Body of pancreas (tissue), 4 donors: ENCODE results near the gene SLC39A8. TPM values are rescaled to one million over a fixed set of nuclear protein-coding genes. Genes with fewer than 3 reads are reported as not detected.

ENCODE experiments used
- ATAC-seq: fragments of 150-250 bp; one replicate; pipeline ENCODE4 v1.9.1; 2016
- DNase-seq, 4 donors: peaks; one replicate each; pipeline ENCODE4 v3.0.0-alpha.2; 2019
- H3K27ac ChIP-seq, 4 donors: fragments of 200-600 bp; sonication (generic); 1 replicate in 3 of 4; 2 replicates in 1 of 4; pipeline versions ENCODE4 v1.5.1 to v1.6.1; 2016 to 2019; ENCODE audit warnings: mild to moderate bottlenecking in 1 of 4, mixed read lengths in 1 of 4, moderate library complexity in 1 of 4
- H3K27me3 ChIP-seq, 2 donors: fragments of 200-600 bp; sonication (generic); one replicate each; pipeline ENCODE4 v1.6.0; 2016; ENCODE audit warnings: mild to moderate bottlenecking in 1 of 2
- H3K36me3 ChIP-seq, 2 donors: fragments of 200-600 bp; sonication (generic); replicated peaks in 1 of 2; 2 replicates each; pipeline ENCODE4 v1.5.1; 2016; ENCODE audit warnings: low read depth in 2 of 2; ENCODE audit not compliant: insufficient read depth in 1 of 2
- H3K4me1 ChIP-seq: fragments of 200-600 bp; sonication (generic); one replicate; pipeline ENCODE4 v1.6.0; 2016
- H3K4me3 ChIP-seq, 2 donors: fragments of 200-600 bp; sonication (generic); 1 replicate in 1 of 2; 2 replicates in 1 of 2; pipeline ENCODE4 v1.5.1; 2016 to 2019
- H3K9me3 ChIP-seq, 3 donors: fragments of 200-600 bp; sonication (generic); 1 replicate in 2 of 3; 2 replicates in 1 of 3; pipeline ENCODE4 v1.5.1; 2016
- CTCF ChIP-seq, 7 experiments: fragments of 450-650 bp in 4 of 7; fragments of 200-600 bp in 3 of 7; sonication (generic) in 3 of 7; IDR thresholded peaks; one replicate each; pipeline ENCODE4 v1.5.1; 2016 to 2019; ENCODE audit warnings: antibody characterized with exemption in 7 of 7
- POLR2A ChIP-seq, 3 donors: fragments of 450-650 bp; IDR thresholded peaks; one replicate each; pipeline ENCODE4 v1.6.1; 2016; ENCODE audit warnings: antibody characterized with exemption in 3 of 3, mild to moderate bottlenecking in 2 of 3
- WGBS, 2 donors: methylation state at CpG; one replicate each; pipeline ENCODE4 v1.1.5; 2017; 5-methylcytosine and 5-hydroxymethylcytosine counted together
- intact Hi-C: fragments of 100-400 bp; cut with DNase I; formaldehyde crosslinking; loops from one replicate; pipeline ENCODE4 v1.15.1; 2023
- small RNA-seq: library from RNA; depleted of rRNA; stranded (forward); fragments of <200 nt; gene quantifications from one replicate; pipeline ENCODE3, GENCODE V24; 2016
- total RNA-seq, 2 donors: library from RNA; depleted of rRNA; stranded (reverse); fragments of >200 nt; gene quantifications; one replicate each; pipeline ENCODE4 v1.1.0, GENCODE V29; 2016

SLC39A8 gene
- total RNA-seq, 2 donors from 2014 or later, result 35.6 to 56.0 TPM

- no peaks in the 10 kb centered on the region for H3K27me3 ChIP-seq
- TF ChIP-seq POLR2A (IDR thresholded peaks at IDR 0.05), result no peak
- no peak for TF ChIP-seq CTCF (IDR thresholded peaks at IDR 0.05)
- H3K27ac ChIP-seq, result no peak overlapping the region
- 30 to 45% methylated on average over 3 of the region's 3 CpGs for WGBS, 2 donors
- H3K4me3 ChIP-seq, result no peak overlapping the region
- H3K36me3 ChIP-seq, result no peaks in the 10 kb centered on the region
- ATAC-seq, result no peak
- no peak for DNase-seq
- no peaks in the 10 kb centered on the region for H3K4me1 ChIP-seq
- no peaks in the 10 kb centered on the region for H3K9me3 ChIP-seq
- intact Hi-C loops, result no loop called here
These were observed 127.9 kb downstream of the SLC39A8 start for GRCh38 chr4:102217345-102217744.

GRCh38 chr4:102216666-102217065, 128.6 kb downstream of the SLC39A8 start:
- TF ChIP-seq CTCF (IDR thresholded peaks at IDR 0.05) (no peak), POLR2A (IDR thresholded peaks at IDR 0.05) (no peak)
- intact Hi-C loops, result no loop called here

GRCh38 chr4:102213031-102213430, 132.3 kb downstream of the SLC39A8 start:
- DNase-seq (no peak), ATAC-seq (no peak)
- TF ChIP-seq POLR2A (IDR thresholded peaks at IDR 0.05) (no peak), CTCF (IDR thresholded peaks at IDR 0.05) (no peak)
- intact Hi-C loops, result no loop called here
- Histone ChIP-seq H3K27me3 (no peaks in the 10 kb centered on the region), H3K36me3 (no peaks in the 10 kb centered on the region), H3K4me1 (no peaks in the 10 kb centered on the region), H3K9me3 (no peaks in the 10 kb centered on the region), H3K27ac (no peak overlapping the region), H3K4me3 (no peak overlapping the region)

More at GRCh38 chr4:102216666-102217065, 128.6 kb downstream of the SLC39A8 start:
- Histone ChIP-seq H3K36me3 (no peaks in the 10 kb centered on the region), H3K4me3 (no peak overlapping the region), H3K27ac (no peak overlapping the region), H3K9me3 (no peaks in the 10 kb centered on the region), H3K27me3 (no peaks in the 10 kb centered on the region), H3K4me1 (no peaks in the 10 kb centered on the region)
- WGBS, 2 donors, result 56 to 69% methylated on average over 3 of the region's 3 CpGs
- DNase-seq (no peak), ATAC-seq (no peak)

Small RNAs within 50 kb of the gene (small RNA-seq; reads per million reads assigned to genes)
- not detected for gene RN7SL728P

Other genes starting within 250 kb of the SLC39A8 start
- 10 to 100 TPM; 14.5 to 20.5 TPM for gene NFKB1, start 155.9 kb upstream of the SLC39A8 start, total RNA-seq